IMR-90 (cell line): ENCODE measurements around the gene RNF141. TPM values are rescaled to one million over a fixed set of nuclear protein-coding genes. Genes with fewer than 3 reads are reported as not detected.

Source experiments
- ATAC-seq: fragments of 200-7000 bp; cut with Tn5 transposase; 2 replicates; pipeline ENCODE4 v1.9.1; 2020; ENCODE audit warnings: low read depth, mild to moderate bottlenecking, moderate library complexity
- BruUV-seq: library from RNA; stranded (reverse); fragments of 400-500 nt; replicated peaks from 2 replicates; lab custom pipeline; 2021; lab: Mats Ljungman, UMichigan
- CTCF ChIA-PET: fragments of 300-600 bp; formaldehyde crosslinking; extraction: SDS; loops from one replicate; lab custom pipeline; 2021; ENCODE audit warnings: antibody characterized with exemption; lab: Yijun Ruan, JAX
- POLR2A ChIA-PET: fragments of 300-600 bp; sonication (Branson Sonifier 250); formaldehyde crosslinking; loops from one replicate; lab custom pipeline; 2022; ENCODE audit warnings: antibody characterized with exemption; ENCODE audit not compliant: unreplicated experiment; lab: Charles Lee
- DNase-seq: peaks from one replicate; pipeline ENCODE4 v3.0.0; 2013
- H2AFZ ChIP-seq: replicated peaks from 2 replicates; pipeline ENCODE3; 2013; ENCODE audit warnings: low read length, mild to moderate bottlenecking; ENCODE audit not compliant: poor library complexity
- H2AK5ac ChIP-seq: 2 replicates; pipeline ENCODE4 v1.6.1; 2013; ENCODE audit warnings: low read depth, low read length, inconsistent platforms
- H2AK9ac ChIP-seq: replicated peaks from 2 replicates; pipeline ENCODE3; 2013; ENCODE audit warnings: mild to moderate bottlenecking, low read depth, low read length, moderate library complexity; ENCODE audit not compliant: poor library complexity
- H2BK120ac ChIP-seq: 2 replicates; pipeline ENCODE4 v1.6.1; 2013; ENCODE audit warnings: low read depth, low read length, inconsistent platforms
- H2BK15ac ChIP-seq: 3 replicates; pipeline ENCODE4 v1.6.1; 2013; ENCODE audit warnings: low read depth, low read length, inconsistent platforms
- H2BK20ac ChIP-seq: 2 replicates; pipeline ENCODE4 v1.6.1; 2013; ENCODE audit warnings: low read depth, mild to moderate bottlenecking, inconsistent platforms, low read length, moderate library complexity
- H2BK5ac ChIP-seq: 2 replicates; pipeline ENCODE4 v1.6.1; 2013; ENCODE audit warnings: mild to moderate bottlenecking, low read depth, low read length, inconsistent platforms; ENCODE audit not compliant: poor library complexity, severe bottlenecking
- H3K14ac ChIP-seq: replicated peaks from 2 replicates; pipeline ENCODE4 v1.6.1; 2013; ENCODE audit warnings: low read depth, low read length, inconsistent platforms
- H3K18ac ChIP-seq: 2 replicates; pipeline ENCODE4 v1.6.1; 2013; ENCODE audit warnings: low read depth, low read length, control low read depth
- H3K23ac ChIP-seq: 2 replicates; pipeline ENCODE4 v1.6.1; 2013; ENCODE audit warnings: low read depth, low read length, inconsistent platforms
- H3K27ac ChIP-seq: 2 replicates; pipeline ENCODE4 v1.5.1; 2013; ENCODE audit warnings: mild to moderate bottlenecking, control low read depth, low read length; ENCODE audit not compliant: insufficient read depth
- H3K27me3 ChIP-seq: 2 replicates; pipeline ENCODE4 v1.6.1; 2013; ENCODE audit warnings: low read length; ENCODE audit not compliant: control insufficient read depth, insufficient read depth
- H3K36me3 ChIP-seq: 2 replicates; pipeline ENCODE4 v1.6.1; 2013; ENCODE audit warnings: low read length, mixed read lengths; ENCODE audit not compliant: control insufficient read depth, insufficient read depth
- H3K4ac ChIP-seq: 2 replicates; pipeline ENCODE4 v1.6.1; 2013; ENCODE audit warnings: low read depth, low read length, inconsistent platforms
- H3K4me1 ChIP-seq: 2 replicates; pipeline ENCODE4 v1.6.1; 2013; ENCODE audit warnings: low read length, mixed read lengths; ENCODE audit not compliant: control insufficient read depth, insufficient read depth
- H3K4me2 ChIP-seq: 2 replicates; pipeline ENCODE4 v1.6.1; 2013; ENCODE audit warnings: low read depth, mild to moderate bottlenecking, control low read depth, low read length, moderate library complexity
- H3K4me3 ChIP-seq: 2 replicates; pipeline ENCODE4 v1.5.1; 2013; ENCODE audit warnings: low read depth, mild to moderate bottlenecking, control low read depth, low read length, moderate library complexity; ENCODE audit not compliant: insufficient read depth
- H3K56ac ChIP-seq: 2 replicates; pipeline ENCODE4 v1.6.1; 2013; ENCODE audit warnings: low read length, inconsistent platforms; ENCODE audit not compliant: insufficient read depth; ENCODE audit errors: extremely low read depth
- H3K79me1 ChIP-seq, 2 experiments: 2 replicates each; pipeline ENCODE4 v1.6.1; 2013; ENCODE audit warnings: low read length in 2 of 2, inconsistent platforms in 1 of 2, low read depth in 1 of 2
- H3K9ac ChIP-seq: 2 replicates; pipeline ENCODE4 v1.6.1; 2013; ENCODE audit warnings: low read depth, low read length, control low read depth
- H3K9me1 ChIP-seq: 2 replicates; pipeline ENCODE4 v1.6.1; 2013; ENCODE audit warnings: low read length, inconsistent platforms; ENCODE audit not compliant: insufficient read depth
- H3K9me3 ChIP-seq: 2 replicates; pipeline ENCODE4 v1.6.1; 2013; ENCODE audit warnings: low read length; ENCODE audit not compliant: control insufficient read depth, insufficient read depth
- H4K20me1 ChIP-seq: 2 replicates; pipeline ENCODE4 v1.6.1; 2013; ENCODE audit warnings: low read length, inconsistent platforms; ENCODE audit not compliant: insufficient read depth
- H4K5ac ChIP-seq: 2 replicates; pipeline ENCODE4 v1.6.1; 2013; ENCODE audit warnings: mild to moderate bottlenecking, low read depth, low read length, control low read depth
- H4K8ac ChIP-seq, 2 experiments: 2 replicates each; pipeline ENCODE4 v1.6.1; 2013; ENCODE audit warnings: low read depth in 2 of 2, low read length in 2 of 2, control low read depth in 1 of 2, inconsistent platforms in 1 of 2
- H4K91ac ChIP-seq: 2 replicates; pipeline ENCODE4 v1.6.1; 2013; ENCODE audit warnings: low read depth, low read length, inconsistent platforms; ENCODE audit not compliant: insufficient read depth
- BHLHE40 ChIP-seq: fragments of 150-350 bp; IDR thresholded peaks from 2 replicates; pipeline ENCODE4 v1.6.1; 2016; ENCODE audit warnings: mild to moderate bottlenecking, low read depth, low read length
- CEBPB ChIP-seq: IDR thresholded peaks from 2 replicates; pipeline ENCODE4 v1.6.1; 2012; ENCODE audit warnings: low read depth, low read length, improper control_type of control experiment
- CHD1 ChIP-seq: IDR thresholded peaks from 2 replicates; pipeline ENCODE4 v1.6.1; 2012; ENCODE audit warnings: low read depth, low read length, improper control_type of control experiment
- CTCF ChIP-seq: conservative IDR thresholded peaks from 2 replicates; pipeline ENCODE4 v1.5.1; 2012; ENCODE audit warnings: mild to moderate bottlenecking, low read depth, low read length, improper control_type of control experiment
- ELK1 ChIP-seq: fragments of 150-350 bp; IDR thresholded peaks from 2 replicates; pipeline ENCODE4 v1.6.1; 2016; ENCODE audit warnings: low read depth, mild to moderate bottlenecking, low read length, moderate library complexity, borderline replicate concordance
- FOS ChIP-seq: fragments of 150-350 bp; IDR thresholded peaks from 2 replicates; pipeline ENCODE4 v1.6.1; 2016; ENCODE audit warnings: low read depth, low read length
- MAFK ChIP-seq: IDR thresholded peaks from 2 replicates; pipeline ENCODE4 v1.6.1; 2012; ENCODE audit warnings: low read depth, low read length, improper control_type of control experiment
- MAZ ChIP-seq: IDR thresholded peaks from 2 replicates; pipeline ENCODE4 v1.6.1; 2012; ENCODE audit warnings: low read depth, mild to moderate bottlenecking, low read length, improper control_type of control experiment, moderate library complexity, borderline replicate concordance
- NFE2L2 ChIP-seq: fragments of 150-350 bp; IDR thresholded peaks from 2 replicates; pipeline ENCODE4 v1.6.1; 2016; ENCODE audit warnings: low read depth, mild to moderate bottlenecking, low read length
- POLR2A ChIP-seq: IDR thresholded peaks from 2 replicates; pipeline ENCODE4 v1.6.1; 2012; ENCODE audit warnings: mild to moderate bottlenecking, low read depth, low read length
- RAD21 ChIP-seq: IDR thresholded peaks from 2 replicates; pipeline ENCODE4 v1.6.1; 2012; ENCODE audit warnings: low read length, improper control_type of control experiment
- RCOR1 ChIP-seq: IDR thresholded peaks from 2 replicates; pipeline ENCODE4 v1.6.1; 2012; ENCODE audit warnings: mild to moderate bottlenecking, low read length, improper control_type of control experiment; ENCODE audit not compliant: insufficient replicate concordance
- RFX5 ChIP-seq: IDR thresholded peaks from 2 replicates; pipeline ENCODE4 v1.8.0; 2012; ENCODE audit warnings: low read depth, mild to moderate bottlenecking, low read length, moderate library complexity
- SMC3 ChIP-seq: fragments of 150-350 bp; IDR thresholded peaks from 2 replicates; pipeline ENCODE4 v1.6.1; 2016; ENCODE audit warnings: low read depth, mild to moderate bottlenecking, antibody characterized with exemption, low read length, moderate library complexity
- USF2 ChIP-seq: fragments of 150-350 bp; IDR thresholded peaks from 2 replicates; pipeline ENCODE4 v1.6.1; 2017; ENCODE audit warnings: mild to moderate bottlenecking, antibody characterized with exemption, low read length, low read depth
- WGBS, 2 experiments: methylation state at CpG; one replicate each; pipeline versions ENCODE4 v1.1.5 to v1.1.7; 2013; ENCODE audit warnings: missing lambda C conversion rate in 2 of 2; ENCODE audit not compliant: insufficient read length in 1 of 2; ENCODE audit errors: extremely low coverage in 2 of 2; 5-methylcytosine and 5-hydroxymethylcytosine counted together
- dilution Hi-C: fragments of 300-500 bp; cut with HindIII; formaldehyde crosslinking; loops from one replicate; pipeline ENCODE4 v1.14.3; 2018; ENCODE audit warnings: low sequenced_read_pairs; ENCODE audit not compliant: unreplicated experiment
- in situ Hi-C: fragments of 300-500 bp; cut with MboI; formaldehyde crosslinking; loops from 3 replicates; pipeline ENCODE4 v1.14.3; 2019; ENCODE audit warnings: low sequenced_read_pairs, inconsistent platforms, mixed read lengths
- intact Hi-C: fragments of 100-400 bp; cut with micrococcal nuclease; formaldehyde crosslinking; loops from 2 replicates; pipeline ENCODE4 v1.10.0; 2022
- polyA plus RNA-seq, 3 experiments: library from polyadenylated mRNA; depleted of rRNA; stranded (reverse); fragments of >200 nt; gene quantifications; 2 replicates each; pipeline ENCODE4 v1.2.3, GENCODE V29; 2012; ENCODE audit warnings: low replicate concordance in 1 of 3
- total RNA-seq: library from RNA; depleted of rRNA; stranded (reverse); fragments of >200 nt; gene quantifications from 2 replicates; pipeline ENCODE4 v1.2.3, GENCODE V29; 2012

The RNF141 gene
- total and polyA plus RNA-seq, 2 of the 4 experiments (the other 2 are of a cell fraction), result 13.8 to 18.6 TPM

GRCh38 chr11:10503777-10504480 is 37.1 kb downstream of the RNF141 start:
- Histone ChIP-seq H3K36me3 (peaks cover 57% of the 10 kb centered on the region), H3K18ac (no peak overlapping the region), H2AFZ (no peak overlapping the region), H3K9ac (no peak overlapping the region), H4K8ac (no peak overlapping the region), H3K4me2 (no peak overlapping the region), H3K79me1 (peaks cover 0 to 5% of the 10 kb centered on the region in 2 experiments; a peak in 2 of 4 replicates), H3K4ac (no peak overlapping the region), H4K20me1 (no peaks in the 10 kb centered on the region), H3K27me3 (no peaks in the 10 kb centered on the region), H4K5ac (no peak overlapping the region), H3K9me1 (peaks cover 11% of the 10 kb centered on the region), H2BK120ac (no peak overlapping the region), H2AK5ac (no peak overlapping the region), H3K9me3 (no peaks in the 10 kb centered on the region), H2BK15ac (no peak overlapping the region), H2BK20ac (no peak overlapping the region), H3K27ac (no peak overlapping the region), H3K4me3 (no peak overlapping the region), H4K91ac (no peak overlapping the region; the same call in 1 of the 2 replicates), H3K23ac (no peak overlapping the region), H2BK5ac (no peak overlapping the region), H3K56ac (no peak overlapping the region), H3K4me1 (no peaks in the 10 kb centered on the region), H3K14ac (no peak overlapping the region), H2AK9ac (no peak overlapping the region)
- no CpG with 5 or more reads among the region's 5 CpGs for WGBS, 2 experiments
- BruUV-seq, result no TSS peak
- ATAC-seq (no peak), DNase-seq (no peak)
- TF ChIP-seq POLR2A, result no peak
- TF ChIP-seq USF2, result no peak
- no peak for TF ChIP-seq ELK1
- TF ChIP-seq SMC3, result no peak
- no peak for TF ChIP-seq CEBPB
- TF ChIP-seq BHLHE40, result no peak
- no peak for TF ChIP-seq MAZ
- no peak for TF ChIP-seq NFE2L2
- TF ChIP-seq RFX5, result no peak
- no peak for TF ChIP-seq MAFK
- TF ChIP-seq CTCF, result no peak
- no peak for TF ChIP-seq RCOR1
- no peak for TF ChIP-seq CHD1
- no peak for TF ChIP-seq RAD21
- TF ChIP-seq FOS, result no peak
- intact Hi-C loops (no loop called here), dilution Hi-C loops (loop anchor here (25.0 kb wide), 1 partner anchor 233 kb away; no protein-coding TSS in a partner anchor), in situ Hi-C loops (no loop called here)
- CTCF ChIA-PET, result no interaction called here
- POLR2A ChIA-PET, result no interaction called here
